HFFc6 (cell line): ENCODE results near the gene TFRC. TPM values are rescaled to one million over a fixed set of nuclear protein-coding genes. Genes with fewer than 3 reads are reported as not detected.
"Not testable (repeated sequence)": the region's sequence is repeated elsewhere in the genome, so short reads cannot be mapped to it uniquely, and the experiment has no call there.

Source experiments
- DNase-seq: peaks from one replicate; pipeline ENCODE4 v3.0.0-alpha.2; 2018
- H3K27ac Mint-ChIP-seq: 2 replicates; pipeline ENCODE4 v1.8.0; 2020; ENCODE audit warnings: mild to moderate bottlenecking, mixed read lengths
- H3K27me3 Mint-ChIP-seq: 2 replicates; pipeline ENCODE4 v1.8.0; 2021; ENCODE audit warnings: mild to moderate bottlenecking, moderate library complexity, mixed read lengths; ENCODE audit not compliant: insufficient read depth
- H3K36me3 Mint-ChIP-seq: 2 replicates; pipeline ENCODE4 v1.8.0; 2021; ENCODE audit warnings: low read depth, mixed read lengths
- H3K4me1 Mint-ChIP-seq: 2 replicates; pipeline ENCODE4 v1.8.0; 2020; ENCODE audit warnings: low read depth, mixed read lengths
- H3K4me3 Mint-ChIP-seq: 2 replicates; pipeline ENCODE4 v1.8.0; 2020; ENCODE audit warnings: mild to moderate bottlenecking, moderate library complexity, mixed read lengths
- H3K9me3 Mint-ChIP-seq: 2 replicates; pipeline ENCODE4 v1.8.0; 2020; ENCODE audit warnings: mild to moderate bottlenecking, mixed read lengths
- total RNA-seq, 6 experiments: library from RNA; stranded (reverse); fragmentation: NEBNext Ultra II Directional; extraction: Animal tissue kit (Norgen Biotek cat#: 25700); gene quantifications; 2 replicates in 1 of 6; 3 replicates in 5 of 6; pipeline ENCODE4 v1.2.3, GENCODE V29; 2021
- TF ChIP-seq, protein P1 (sequence below): fragments of 200-600 bp; sonication (generic); IDR thresholded peaks from 2 replicates; pipeline ENCODE4 v1.5.0; 2021; ENCODE audit warnings: antibody characterized with exemption, mild to moderate bottlenecking

The TFRC gene
- total RNA-seq, 6 experiments from 2014 or later: 119 to 144 (median 132) TPM

DNA sequence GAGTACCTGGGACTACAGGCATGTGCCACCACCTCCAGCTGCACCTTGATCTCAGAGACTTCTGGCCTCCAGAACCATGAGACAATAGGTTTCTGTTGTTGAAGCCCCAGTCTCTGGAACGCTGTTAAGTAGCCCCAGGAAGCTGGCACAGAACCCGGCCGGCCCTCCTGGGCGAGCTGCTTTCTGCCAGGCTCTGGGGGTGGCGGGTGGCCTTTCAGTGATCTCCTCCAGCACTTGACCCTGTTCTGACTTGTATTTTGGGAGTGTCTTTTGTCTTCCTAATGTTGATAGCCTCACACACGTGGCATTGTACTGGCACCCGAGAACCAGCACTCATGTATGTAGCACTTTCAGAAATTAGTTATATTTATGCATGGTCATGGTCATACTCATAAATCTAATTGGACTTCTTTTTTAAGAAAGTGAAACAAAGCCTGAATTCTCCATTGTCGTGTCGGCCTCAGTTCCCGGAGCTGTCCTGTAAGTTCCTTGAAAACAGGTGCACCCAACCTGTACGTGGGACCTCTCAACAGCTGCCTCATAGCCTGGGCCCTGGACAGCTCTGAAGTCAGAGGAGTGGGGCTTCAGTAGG is 74.0 kb downstream of the TFRC start:
- H3K4me1 Mint-ChIP-seq: peaks cover 9% of the 10 kb centered on the region
- H3K9me3 Mint-ChIP-seq: peaks cover 12% of the 10 kb centered on the region; the same call in 1 of the 2 replicates
- TF ChIP-seq, protein P1, sequence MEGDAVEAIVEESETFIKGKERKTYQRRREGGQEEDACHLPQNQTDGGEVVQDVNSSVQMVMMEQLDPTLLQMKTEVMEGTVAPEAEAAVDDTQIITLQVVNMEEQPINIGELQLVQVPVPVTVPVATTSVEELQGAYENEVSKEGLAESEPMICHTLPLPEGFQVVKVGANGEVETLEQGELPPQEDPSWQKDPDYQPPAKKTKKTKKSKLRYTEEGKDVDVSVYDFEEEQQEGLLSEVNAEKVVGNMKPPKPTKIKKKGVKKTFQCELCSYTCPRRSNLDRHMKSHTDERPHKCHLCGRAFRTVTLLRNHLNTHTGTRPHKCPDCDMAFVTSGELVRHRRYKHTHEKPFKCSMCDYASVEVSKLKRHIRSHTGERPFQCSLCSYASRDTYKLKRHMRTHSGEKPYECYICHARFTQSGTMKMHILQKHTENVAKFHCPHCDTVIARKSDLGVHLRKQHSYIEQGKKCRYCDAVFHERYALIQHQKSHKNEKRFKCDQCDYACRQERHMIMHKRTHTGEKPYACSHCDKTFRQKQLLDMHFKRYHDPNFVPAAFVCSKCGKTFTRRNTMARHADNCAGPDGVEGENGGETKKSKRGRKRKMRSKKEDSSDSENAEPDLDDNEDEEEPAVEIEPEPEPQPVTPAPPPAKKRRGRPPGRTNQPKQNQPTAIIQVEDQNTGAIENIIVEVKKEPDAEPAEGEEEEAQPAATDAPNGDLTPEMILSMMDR: no peak
- H3K27me3 Mint-ChIP-seq: peaks cover 25% of the 10 kb centered on the region
- H3K36me3 Mint-ChIP-seq: no peaks in the 10 kb centered on the region
- no peak overlapping the region for H3K27ac Mint-ChIP-seq
- no peak overlapping the region for H3K4me3 Mint-ChIP-seq
- no peak for DNase-seq

DNA sequence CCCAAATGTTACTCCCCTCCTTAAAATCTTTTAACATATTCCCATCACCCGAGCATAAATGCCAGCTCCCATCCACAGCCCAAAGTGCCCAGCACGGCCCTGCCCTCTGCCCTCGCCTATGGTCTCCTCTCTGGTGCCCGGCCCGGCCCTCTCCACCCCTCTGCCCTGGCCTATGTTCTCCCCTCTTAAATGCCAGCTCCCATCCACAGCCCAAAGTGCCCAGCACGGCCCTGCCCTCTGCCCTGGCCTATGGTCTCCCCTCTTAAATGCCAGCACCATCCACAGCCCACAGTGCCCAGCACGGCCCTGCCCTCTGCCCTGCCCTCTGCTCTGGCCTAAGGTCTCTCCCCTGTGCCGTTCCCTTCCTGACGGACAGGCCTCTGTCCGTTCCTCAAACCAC is 76.6 kb downstream of the TFRC start:
- H3K9me3 Mint-ChIP-seq, H3K27ac Mint-ChIP-seq, H3K4me1 Mint-ChIP-seq, H3K4me3 Mint-ChIP-seq, H3K36me3 Mint-ChIP-seq, DNase-seq: not testable (repeated sequence)
- H3K27me3 Mint-ChIP-seq: peaks cover 24% of the 10 kb centered on the region

DNA sequence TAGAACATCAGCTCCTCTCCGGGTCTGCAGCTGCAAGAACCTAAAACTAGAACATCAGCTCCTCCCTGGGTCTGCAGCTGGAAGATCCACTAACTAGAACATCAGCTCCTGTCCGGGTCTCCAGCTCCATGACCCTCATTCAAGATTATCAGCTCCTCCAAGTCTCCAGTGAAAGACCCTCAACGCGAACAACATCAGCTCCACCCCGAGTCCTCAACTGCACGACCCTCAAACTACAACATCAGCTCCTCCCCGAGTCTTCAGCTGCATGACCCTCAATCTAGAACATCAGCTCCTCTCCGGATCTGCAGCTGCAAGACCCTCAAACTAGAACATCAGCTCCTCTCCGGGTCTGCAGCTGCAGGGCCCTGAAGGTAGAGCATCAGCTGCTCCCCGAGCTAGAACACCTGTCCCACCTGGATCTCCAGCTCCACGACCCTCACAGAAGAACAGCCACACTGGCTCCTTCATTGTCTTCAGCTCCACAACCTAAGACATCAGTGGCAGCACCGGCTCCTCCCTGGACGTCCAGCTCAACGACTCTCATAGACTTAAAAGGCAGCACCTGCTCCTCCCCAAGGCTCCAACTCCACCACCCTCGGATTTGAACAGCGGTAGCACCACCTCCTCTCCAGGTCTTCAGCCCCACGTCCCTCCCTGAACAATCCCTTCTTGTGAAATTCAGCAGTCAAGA is 77.4 kb downstream of the TFRC start:
- not testable (repeated sequence) for H3K36me3 Mint-ChIP-seq, H3K27ac Mint-ChIP-seq, DNase-seq, H3K9me3 Mint-ChIP-seq, H3K4me3 Mint-ChIP-seq, H3K4me1 Mint-ChIP-seq
- peaks cover 24% of the 10 kb centered on the region for H3K27me3 Mint-ChIP-seq

DNA sequence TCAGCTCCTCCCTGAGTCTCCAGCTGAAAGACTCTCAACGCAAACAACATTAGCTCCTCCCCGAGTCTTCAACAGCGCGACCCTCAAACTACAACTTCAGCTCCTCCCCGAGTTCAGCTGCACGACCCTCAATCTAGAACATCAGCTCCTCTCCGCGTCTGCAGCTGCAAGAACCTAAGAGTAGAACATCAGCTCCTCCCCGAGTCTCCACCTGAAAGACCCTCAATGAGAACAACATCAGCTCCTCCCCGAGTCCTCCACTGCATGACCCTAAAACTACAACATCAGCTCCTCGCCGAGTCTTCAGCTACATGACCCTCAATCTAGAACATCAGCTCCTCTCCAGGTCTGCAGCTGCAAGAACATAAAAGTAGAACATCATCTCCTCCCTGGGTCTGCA is 78.3 kb downstream of the TFRC start:
- DNase-seq: no peak
- no peak overlapping the region for H3K27ac Mint-ChIP-seq
- no peaks in the 10 kb centered on the region for H3K4me1 Mint-ChIP-seq
- H3K27me3 Mint-ChIP-seq: peaks cover 30% of the 10 kb centered on the region
- H3K36me3 Mint-ChIP-seq: 0 out of 2 replicates have a peak, but pooled peaks cover 10% of the 10 kb centered on the region
- H3K9me3 Mint-ChIP-seq: peaks cover 4% of the 10 kb centered on the region; the same call in 1 of the 2 replicates
- TF ChIP-seq, protein P1: no peak
- no peak overlapping the region for H3K4me3 Mint-ChIP-seq

DNA sequence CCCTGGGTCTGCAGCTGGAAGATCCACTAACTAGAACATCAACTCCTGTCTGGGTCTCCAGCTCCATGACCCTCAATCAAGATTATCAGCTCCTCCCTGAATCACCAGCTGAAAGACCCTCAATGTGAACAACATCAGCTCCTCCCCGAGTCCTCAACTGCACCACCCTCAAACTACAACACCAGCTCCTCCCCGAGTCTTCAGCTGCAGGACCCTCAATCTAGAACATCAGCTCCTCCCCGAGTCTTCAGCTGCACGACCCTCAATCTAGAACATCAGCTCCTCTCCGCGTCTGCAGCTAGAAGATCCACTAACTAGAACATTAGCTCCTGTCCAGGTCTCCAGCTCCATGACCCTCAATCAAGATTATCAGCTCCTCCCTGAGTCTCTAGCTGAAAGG is 79.2 kb downstream of the TFRC start:
- H3K36me3 Mint-ChIP-seq, DNase-seq, H3K27ac Mint-ChIP-seq, H3K9me3 Mint-ChIP-seq, H3K4me3 Mint-ChIP-seq, H3K4me1 Mint-ChIP-seq: not testable (repeated sequence)
- H3K27me3 Mint-ChIP-seq: peaks cover 24% of the 10 kb centered on the region

DNA sequence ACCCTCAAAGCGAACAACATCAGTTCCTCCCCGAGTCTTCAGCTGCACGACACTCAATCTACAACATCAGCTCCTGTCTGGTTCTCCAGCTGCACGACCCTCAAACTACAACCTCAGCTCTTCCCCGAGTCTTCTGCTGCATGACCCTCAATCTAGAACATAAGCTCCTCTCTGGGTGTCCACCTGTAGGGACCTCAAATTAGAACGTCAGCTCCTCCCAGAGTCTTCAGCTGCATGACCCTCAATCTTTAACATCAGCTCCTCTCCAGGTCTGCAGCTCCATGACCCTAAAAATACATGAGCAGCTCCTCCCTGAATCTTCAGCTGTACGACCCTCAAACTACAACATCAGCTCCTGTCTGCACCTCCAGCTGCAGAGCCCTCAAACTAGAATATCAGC is 80.7 kb downstream of the TFRC start:
- peaks cover 25% of the 10 kb centered on the region for H3K27me3 Mint-ChIP-seq
- not testable (repeated sequence) for DNase-seq, H3K4me1 Mint-ChIP-seq, H3K36me3 Mint-ChIP-seq, H3K4me3 Mint-ChIP-seq, H3K27ac Mint-ChIP-seq, H3K9me3 Mint-ChIP-seq

DNA sequence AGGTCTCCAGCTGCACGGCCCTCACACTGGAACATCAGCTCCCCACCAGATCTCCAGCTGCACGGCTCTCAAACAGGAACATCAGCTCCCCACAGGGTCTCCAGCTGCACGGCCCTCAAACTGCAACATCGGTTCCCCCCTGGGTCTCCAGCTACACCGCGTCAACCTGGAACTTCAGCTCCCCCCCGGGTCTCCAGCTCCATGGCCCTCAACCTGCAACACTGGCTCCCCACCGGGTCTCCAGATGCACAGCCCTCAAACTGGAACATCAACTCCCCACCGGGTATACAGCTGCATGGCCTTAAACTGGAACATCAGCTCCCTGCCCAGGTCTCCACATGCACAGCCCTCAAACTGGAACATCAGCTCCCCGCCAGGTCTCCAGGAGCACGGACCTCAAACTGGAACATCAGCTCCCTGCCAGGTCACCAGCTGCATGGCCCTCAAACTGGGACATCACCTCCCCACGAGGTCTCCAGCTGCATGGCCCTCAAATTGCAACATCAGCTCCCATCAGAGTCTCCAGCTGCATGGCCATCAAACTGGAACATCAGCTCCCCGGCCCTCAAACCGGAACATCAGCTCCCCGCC is 81.4 kb downstream of the TFRC start:
- not testable (repeated sequence) for H3K4me1 Mint-ChIP-seq, H3K4me3 Mint-ChIP-seq, H3K27ac Mint-ChIP-seq, H3K36me3 Mint-ChIP-seq, H3K9me3 Mint-ChIP-seq, DNase-seq
- peaks cover 25% of the 10 kb centered on the region for H3K27me3 Mint-ChIP-seq

DNA sequence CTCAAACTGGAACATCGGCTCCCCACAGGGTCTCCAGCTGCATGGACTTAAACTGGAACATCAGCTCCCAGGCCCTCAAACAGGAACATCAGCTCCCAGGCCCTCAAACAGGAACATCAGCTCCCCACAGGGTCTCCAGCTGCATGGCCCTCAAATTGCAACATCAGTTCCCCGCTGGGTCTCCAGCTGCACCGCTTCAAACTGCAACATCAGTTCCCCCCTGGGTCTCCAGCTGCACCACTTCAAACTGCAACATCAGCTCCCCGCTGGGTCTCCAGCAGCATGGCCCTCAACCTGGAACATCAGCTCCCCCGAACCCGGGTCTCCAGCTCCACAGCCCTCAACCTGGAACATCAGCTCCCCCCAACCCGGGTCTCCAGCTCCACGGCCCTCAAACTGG is 82.0 kb downstream of the TFRC start:
- no peak overlapping the region for H3K4me3 Mint-ChIP-seq
- no peak overlapping the region for H3K27ac Mint-ChIP-seq
- H3K9me3 Mint-ChIP-seq: peaks cover 4% of the 10 kb centered on the region; the same call in 1 of the 2 replicates
- TF ChIP-seq, protein P1: no peak
- 0 out of 2 replicates have a peak, but pooled peaks cover 10% of the 10 kb centered on the region for H3K36me3 Mint-ChIP-seq
- no peaks in the 10 kb centered on the region for H3K4me1 Mint-ChIP-seq
- DNase-seq: no peak
- H3K27me3 Mint-ChIP-seq: peaks cover 25% of the 10 kb centered on the region
